Measurements from ENCODE around the gene FEM1B.

DNA sequence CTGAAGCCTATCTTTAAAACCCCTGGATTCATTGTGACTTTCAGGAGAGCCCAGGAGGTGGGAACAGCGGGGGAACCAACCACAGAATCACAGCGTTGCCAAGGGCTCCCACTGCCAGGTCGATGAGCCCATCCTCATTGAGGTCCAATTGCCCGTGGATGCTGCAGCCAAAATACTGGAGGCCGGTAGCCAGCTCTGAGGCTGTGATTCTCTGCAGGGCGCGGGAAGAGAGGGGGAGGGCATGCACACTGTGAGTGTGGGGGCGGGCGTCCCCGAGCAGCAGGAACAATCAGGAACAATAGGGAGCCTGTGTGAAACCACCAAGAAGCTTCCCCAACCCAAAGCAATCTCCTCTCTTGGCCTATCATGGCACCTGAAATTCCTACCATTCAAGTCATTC lies 53.4 kb downstream of the FEM1B start:
- TF ChIP-seq POLR2A (IDR thresholded peaks at IDR 0.05; ENCODE audit: low read depth, low read length) (no peak), POLR2AphosphoS5 (IDR thresholded peaks at IDR 0.05; ENCODE audit: insufficient read depth, low read depth, low read length) (no peak), EZH2 (IDR thresholded peaks at IDR 0.05; ENCODE audit: borderline replicate concordance, low read depth, low read length, severe bottlenecking) (no peak)
- TF ChIP-seq, protein P1, sequence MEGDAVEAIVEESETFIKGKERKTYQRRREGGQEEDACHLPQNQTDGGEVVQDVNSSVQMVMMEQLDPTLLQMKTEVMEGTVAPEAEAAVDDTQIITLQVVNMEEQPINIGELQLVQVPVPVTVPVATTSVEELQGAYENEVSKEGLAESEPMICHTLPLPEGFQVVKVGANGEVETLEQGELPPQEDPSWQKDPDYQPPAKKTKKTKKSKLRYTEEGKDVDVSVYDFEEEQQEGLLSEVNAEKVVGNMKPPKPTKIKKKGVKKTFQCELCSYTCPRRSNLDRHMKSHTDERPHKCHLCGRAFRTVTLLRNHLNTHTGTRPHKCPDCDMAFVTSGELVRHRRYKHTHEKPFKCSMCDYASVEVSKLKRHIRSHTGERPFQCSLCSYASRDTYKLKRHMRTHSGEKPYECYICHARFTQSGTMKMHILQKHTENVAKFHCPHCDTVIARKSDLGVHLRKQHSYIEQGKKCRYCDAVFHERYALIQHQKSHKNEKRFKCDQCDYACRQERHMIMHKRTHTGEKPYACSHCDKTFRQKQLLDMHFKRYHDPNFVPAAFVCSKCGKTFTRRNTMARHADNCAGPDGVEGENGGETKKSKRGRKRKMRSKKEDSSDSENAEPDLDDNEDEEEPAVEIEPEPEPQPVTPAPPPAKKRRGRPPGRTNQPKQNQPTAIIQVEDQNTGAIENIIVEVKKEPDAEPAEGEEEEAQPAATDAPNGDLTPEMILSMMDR (IDR thresholded peaks at IDR 0.05; ENCODE audit: extremely low read depth in 1 of 2, insufficient read depth in 1 of 2, low read depth in 1 of 2, low read length in 2 of 2), result no peak
- TF ChIP-seq, protein P2, sequence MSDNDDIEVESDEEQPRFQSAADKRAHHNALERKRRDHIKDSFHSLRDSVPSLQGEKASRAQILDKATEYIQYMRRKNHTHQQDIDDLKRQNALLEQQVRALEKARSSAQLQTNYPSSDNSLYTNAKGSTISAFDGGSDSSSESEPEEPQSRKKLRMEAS (IDR thresholded peaks at IDR 0.05; ENCODE audit: insufficient read depth, insufficient read length), result no peak
